Ramos (cell line): ENCODE data around the gene GLMP.

Experiments
- in situ Hi-C: fragments of 300-500 bp; cut with MboI; formaldehyde crosslinking; loops from one replicate; pipeline ENCODE4 v1.14.3; 2022; ENCODE audit warnings: low sequenced_read_pairs; ENCODE audit not compliant: unreplicated experiment

GLMP gene

GRCh38 chr1:156253634-156254033 lies 41.8 kb downstream of the GLMP start:
- in situ Hi-C loops, result no loop called here

GRCh38 chr1:156251527-156251926 lies 44.0 kb downstream of the GLMP start:
- in situ Hi-C loops, result no loop called here

GRCh38 chr1:156249593-156249992 lies 45.9 kb downstream of the GLMP start:
- in situ Hi-C loops, result no loop called here

- in situ Hi-C loops, result no loop called here
Measured at GRCh38 chr1:156248323-156248683, 47.2 kb downstream of the GLMP start.

- in situ Hi-C loops, result no loop called here
Measured at GRCh38 chr1:156247460-156248322, 47.8 kb downstream of the GLMP start, which contains the start of gene PAQR6. PAQR6 (minus strand) TSS chr1:156248056; CDS start chr1:156246731, 1,325 bp downstream.

GRCh38 chr1:156246781-156247459 lies 48.6 kb downstream of the GLMP start:
- in situ Hi-C loops, result no loop called here

GRCh38 chr1:156246241-156246780 lies 49.2 kb downstream of the GLMP start:
- in situ Hi-C loops, result no loop called here

GRCh38 chr1:156245451-156246232 lies 49.8 kb downstream of the GLMP start:
- in situ Hi-C loops, result no loop called here

- in situ Hi-C loops, result no loop called here
Measured at GRCh38 chr1:156244712-156245111, 50.8 kb downstream of the GLMP start.

GRCh38 chr1:156244126-156244525 lies 51.4 kb downstream of the GLMP start:
- in situ Hi-C loops, result no loop called here

GRCh38 chr1:156242738-156243137 lies 52.7 kb downstream of the GLMP start:
- in situ Hi-C loops, result no loop called here
